ENCODE measurements around the gene HLX.
A peak's percentile ranks its signal among the peaks of the same experiment; 100 is the strongest.

Gene HLX

GRCh38 chr1:220925707-220926106 lies 46.5 kb downstream of the HLX start:
- no peak for DNase-seq (ENCODE audit: low spot score)

- DNase-seq (ENCODE audit: low spot score) = no peak
Measured at GRCh38 chr1:220926146-220926545, 46.9 kb downstream of the HLX start.

GRCh38 chr1:220927442-220927841 lies 48.2 kb downstream of the HLX start:
- DNase-seq (ENCODE audit: low spot score) = no peak

GRCh38 chr1:220928320-220928719 lies 49.1 kb downstream of the HLX start:
- DNase-seq (ENCODE audit: low spot score) = peak; percentile 8

GRCh38 chr1:220928725-220929300 lies 49.6 kb downstream of the HLX start:
- DNase-seq (ENCODE audit: low spot score) = no peak

GRCh38 chr1:220929304-220929703 lies 50.1 kb downstream of the HLX start:
- no peak for DNase-seq (ENCODE audit: low spot score)
